IPS-11a (cell line): ENCODE results near the gene LMTK2.

Experiments
- H3K4me3 ChIP-seq: one replicate; pipeline ENCODE4 v1.5.1; 2013; ENCODE audit warnings: low read depth, low read length, control low read depth

LMTK2 gene

GRCh38 chr7:98136423-98136822, 29.8 kb downstream of the LMTK2 start:
- H3K4me3 ChIP-seq: no peak overlapping the region

GRCh38 chr7:98137134-98137825, 30.6 kb downstream of the LMTK2 start:
- no peak overlapping the region for H3K4me3 ChIP-seq

GRCh38 chr7:98137826-98138151, 31.1 kb downstream of the LMTK2 start:
- H3K4me3 ChIP-seq: no peak overlapping the region

- no peak overlapping the region for H3K4me3 ChIP-seq
Observed at GRCh38 chr7:98138672-98139071, 32.0 kb downstream of the LMTK2 start.

- no peak overlapping the region for H3K4me3 ChIP-seq
Observed at GRCh38 chr7:98142658-98143057, 36.0 kb downstream of the LMTK2 start.

GRCh38 chr7:98148607-98149006, 41.9 kb downstream of the LMTK2 start:
- H3K4me3 ChIP-seq: no peak overlapping the region

GRCh38 chr7:98149116-98149692, 42.5 kb downstream of the LMTK2 start:
- H3K4me3 ChIP-seq: no peak overlapping the region

GRCh38 chr7:98151884-98152283, 45.2 kb downstream of the LMTK2 start:
- H3K4me3 ChIP-seq: no peak overlapping the region

- no peak overlapping the region for H3K4me3 ChIP-seq
Observed at GRCh38 chr7:98156700-98157099, 50.0 kb downstream of the LMTK2 start.

- no peak overlapping the region for H3K4me3 ChIP-seq
Observed at GRCh38 chr7:98157761-98158160, 51.1 kb downstream of the LMTK2 start.

GRCh38 chr7:98162758-98163157, 56.1 kb downstream of the LMTK2 start:
- no peak overlapping the region for H3K4me3 ChIP-seq

- H3K4me3 ChIP-seq: no peak overlapping the region
Observed at GRCh38 chr7:98163269-98163668, 56.6 kb downstream of the LMTK2 start.

GRCh38 chr7:98163704-98164494, 57.2 kb downstream of the LMTK2 start:
- no peak overlapping the region for H3K4me3 ChIP-seq

GRCh38 chr7:98165827-98166667, 59.4 kb downstream of the LMTK2 start:
- H3K4me3 ChIP-seq: no peak overlapping the region

- no peak overlapping the region for H3K4me3 ChIP-seq
Observed at GRCh38 chr7:98166668-98166970, 60.0 kb downstream of the LMTK2 start.

GRCh38 chr7:98167653-98168052, 61.0 kb downstream of the LMTK2 start:
- no peak overlapping the region for H3K4me3 ChIP-seq

- no peak overlapping the region for H3K4me3 ChIP-seq
Observed at GRCh38 chr7:98168181-98168903, 61.7 kb downstream of the LMTK2 start.

- no peak overlapping the region for H3K4me3 ChIP-seq
Observed at GRCh38 chr7:98168904-98169621, 62.4 kb downstream of the LMTK2 start.

GRCh38 chr7:98170966-98171365, 64.3 kb downstream of the LMTK2 start:
- H3K4me3 ChIP-seq: no peak overlapping the region

GRCh38 chr7:98171449-98171848, 64.8 kb downstream of the LMTK2 start:
- H3K4me3 ChIP-seq: no peak overlapping the region
